GM06990 (cell line): ENCODE results near the gene PIP4K2C.
"Not testable (repeated sequence)": the region's sequence is repeated elsewhere in the genome, so short reads cannot be mapped to it uniquely, and the experiment has no call there.

Experiments
- DNase-seq: peaks from one replicate; pipeline ENCODE4 v3.0.0-alpha.2; 2011; ENCODE audit not compliant: insufficient read length; ENCODE audit errors: extremely low read depth
- H3K27me3 ChIP-seq: replicated peaks from 2 replicates; pipeline ENCODE4 v1.6.0; 2011; ENCODE audit warnings: low read length; ENCODE audit not compliant: control insufficient read depth, insufficient read depth
- H3K36me3 ChIP-seq: 2 replicates; pipeline ENCODE4 v1.5.1; 2011; ENCODE audit warnings: low read length; ENCODE audit not compliant: control insufficient read depth, insufficient read depth
- H3K4me3 ChIP-seq: replicated peaks from 2 replicates; pipeline ENCODE4 v1.5.1; 2011; ENCODE audit warnings: low read depth, mild to moderate bottlenecking, control low read depth, low read length
- CTCF ChIP-seq: IDR thresholded peaks from 2 replicates; pipeline ENCODE4 v1.5.1; 2011; ENCODE audit warnings: low read length, control low read depth, mild to moderate bottlenecking, inconsistent platforms; ENCODE audit not compliant: insufficient read depth, poor library complexity, severe bottlenecking

Gene PIP4K2C

GRCh38 chr12:57637364-57637763, 46.4 kb downstream of the PIP4K2C start:
- Histone ChIP-seq H3K27me3 (no peaks in the 10 kb centered on the region; the same call in none of the 2 replicates), H3K36me3 (no peaks in the 10 kb centered on the region), H3K4me3 (no peak overlapping the region)
- TF ChIP-seq CTCF = no peak
- DNase-seq = no peak

GRCh38 chr12:57638096-57638495, 47.1 kb downstream of the PIP4K2C start:
- Histone ChIP-seq H3K4me3 (no peak overlapping the region), H3K27me3 (no peaks in the 10 kb centered on the region; the same call in 1 of the 2 replicates), H3K36me3 (no peaks in the 10 kb centered on the region)
- no peak for DNase-seq
- TF ChIP-seq CTCF = no peak

GRCh38 chr12:57640175-57641042, 49.4 kb downstream of the PIP4K2C start:
- no peak for DNase-seq
- H3K36me3 ChIP-seq = no peaks in the 10 kb centered on the region
- H3K27me3 ChIP-seq = no peaks in the 10 kb centered on the region; the same call in 1 of the 2 replicates
- no peak overlapping the region for H3K4me3 ChIP-seq
- TF ChIP-seq CTCF = no peak

DNA sequence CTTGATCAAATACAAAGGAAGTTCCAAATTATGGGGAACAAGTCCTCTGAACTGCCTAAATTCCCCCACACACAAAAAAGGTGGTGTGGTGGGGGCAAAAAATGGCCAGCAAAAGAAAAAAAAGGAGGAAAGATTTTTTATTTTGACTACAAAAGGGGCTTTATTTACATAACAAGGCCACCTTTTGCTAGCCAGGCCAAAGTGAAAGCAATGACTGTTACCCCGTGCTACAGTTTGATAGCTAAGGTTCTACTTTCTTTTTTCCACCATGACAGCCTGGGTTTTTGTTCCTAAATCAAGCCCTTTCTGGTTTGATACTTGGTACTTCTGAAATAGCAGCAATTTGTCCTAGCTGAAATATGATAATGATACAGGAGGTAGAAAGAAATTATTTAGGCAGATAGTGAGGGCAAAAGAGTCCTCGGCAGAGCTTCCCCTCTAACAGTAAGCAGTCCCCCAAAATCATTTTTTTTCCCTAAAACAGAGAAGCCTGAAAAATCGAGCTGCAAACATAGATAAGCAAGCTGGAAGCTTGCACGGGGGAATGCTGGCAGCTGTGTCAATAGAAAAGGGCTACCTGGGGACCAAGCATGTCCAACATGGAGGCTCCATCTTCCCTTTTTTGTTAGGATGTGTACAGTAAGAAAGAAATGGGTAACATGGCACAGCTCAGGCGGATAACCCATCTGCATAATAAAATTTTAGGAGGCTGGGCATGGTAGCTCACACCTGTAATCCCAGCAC, 50.9 kb downstream of the PIP4K2C start:
- no peak for DNase-seq
- TF ChIP-seq CTCF = no peak
- no peaks in the 10 kb centered on the region; the same call in 1 of the 2 replicates for H3K27me3 ChIP-seq

DNA sequence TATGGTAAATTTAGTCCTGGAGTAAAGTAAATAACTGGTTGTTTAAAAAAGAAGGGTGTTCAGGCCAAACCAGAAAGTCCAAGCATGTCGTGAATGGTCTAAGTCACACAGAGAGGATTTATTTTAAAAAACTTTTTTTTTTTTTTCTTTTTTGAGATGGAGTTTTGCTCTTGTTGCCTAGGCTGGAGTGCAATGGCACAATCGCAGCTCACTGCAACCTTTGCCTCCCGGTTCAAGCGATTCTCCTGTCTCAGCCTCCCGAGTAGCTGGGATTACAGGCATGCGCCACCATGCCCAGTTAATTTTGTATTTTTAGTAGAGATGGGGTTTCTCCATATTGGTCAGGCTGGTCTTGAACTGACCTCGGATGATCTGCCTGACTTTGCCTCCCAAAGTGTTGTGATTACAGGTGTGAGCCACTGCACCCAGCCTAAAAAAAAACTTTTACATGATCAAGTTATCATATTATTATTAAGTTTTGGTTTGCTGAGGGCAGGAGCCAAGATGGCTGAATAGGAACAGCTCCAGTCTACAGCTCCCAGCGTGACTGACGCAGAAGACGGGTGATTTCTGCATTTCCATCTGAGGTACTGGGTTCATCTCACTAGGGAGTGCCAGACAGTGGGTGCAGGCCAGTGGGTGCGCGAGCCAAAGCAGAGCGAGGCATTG, 55.1 kb downstream of the PIP4K2C start:
- not testable (repeated sequence) for H3K36me3 ChIP-seq, DNase-seq

More for the DNA sequence above, 50.9 kb downstream of the PIP4K2C start:
- no peaks in the 10 kb centered on the region for H3K36me3 ChIP-seq
- H3K4me3 ChIP-seq = no peak overlapping the region

DNA sequence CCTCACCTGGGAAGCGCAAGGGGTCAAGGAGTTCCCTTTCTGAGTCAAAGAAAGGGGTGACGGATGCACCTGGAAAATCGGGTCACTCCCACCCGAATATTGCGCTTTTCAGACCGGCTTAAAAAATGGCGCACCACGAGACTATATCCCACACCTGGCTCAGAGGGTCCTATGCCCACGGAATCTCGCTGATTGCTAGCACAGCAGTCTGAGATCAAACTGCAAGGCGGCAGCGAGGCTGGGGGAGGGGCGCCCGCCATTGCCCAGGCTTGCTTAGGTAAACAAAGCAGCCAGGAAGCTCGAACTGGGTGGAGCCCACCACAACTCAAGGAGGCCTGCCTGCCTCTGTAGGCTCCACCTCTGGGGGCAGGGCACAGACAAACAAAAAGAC, 55.7 kb downstream of the PIP4K2C start:
- not testable (repeated sequence) for H3K4me3 ChIP-seq, H3K27me3 ChIP-seq

More for the DNA sequence above, 55.1 kb downstream of the PIP4K2C start:
- not testable (repeated sequence) for H3K27me3 ChIP-seq, H3K4me3 ChIP-seq

More for the DNA sequence above, 55.7 kb downstream of the PIP4K2C start:
- not testable (repeated sequence) for DNase-seq, H3K36me3 ChIP-seq
